Activated naive CD4-positive, alpha-beta T cell treated with anti-CD3 and anti-CD28 coated beads, Interleukin-2, amount 10 ng/mL, durations not matched to agents 7 days and 5 days (primary cell): ENCODE results near the gene LZTR1.

Experiments used
- CTCF ChIA-PET: fragments of 350-600 bp; sonication (Branson Sonifier 250); formaldehyde crosslinking; loops from one replicate; lab custom pipeline; 2021; ENCODE audit warnings: antibody characterized with exemption; lab: Charles Lee
- DNase-seq: peaks from one replicate; pipeline ENCODE4 v3.0.0-alpha.2; 2020
- H3K27ac Mint-ChIP-seq: one replicate; pipeline ENCODE4 v1.8.0; 2021; ENCODE audit warnings: mild to moderate bottlenecking, moderate library complexity, mixed read lengths
- H3K27me3 Mint-ChIP-seq: one replicate; pipeline ENCODE4 v1.8.0; 2021; ENCODE audit warnings: mild to moderate bottlenecking, mixed read lengths
- H3K36me3 Mint-ChIP-seq: one replicate; pipeline ENCODE4 v1.8.0; 2021; ENCODE audit warnings: mixed read lengths
- H3K4me1 Mint-ChIP-seq: one replicate; pipeline ENCODE4 v1.8.0; 2021; ENCODE audit warnings: mixed read lengths
- H3K4me3 Mint-ChIP-seq: one replicate; pipeline ENCODE4 v1.8.0; 2021; ENCODE audit warnings: mild to moderate bottlenecking, moderate library complexity, mixed read lengths
- H3K9me3 Mint-ChIP-seq: one replicate; pipeline ENCODE4 v1.8.0; 2021; ENCODE audit warnings: mixed read lengths

LZTR1 gene

GRCh38 chr22:21025763-21026755 lies 44.0 kb downstream of the LZTR1 start:
- H3K4me1 Mint-ChIP-seq, result peaks cover 17% of the 10 kb centered on the region
- no peak overlapping the region for H3K4me3 Mint-ChIP-seq
- CTCF ChIA-PET, result no interaction called here
- H3K9me3 Mint-ChIP-seq, result no peaks in the 10 kb centered on the region
- H3K27me3 Mint-ChIP-seq, result peaks cover 44% of the 10 kb centered on the region
- H3K27ac Mint-ChIP-seq, result peak overlapping the region; percentile 6
- no peak for DNase-seq
- H3K36me3 Mint-ChIP-seq, result no peaks in the 10 kb centered on the region

GRCh38 chr22:21026783-21027692 lies 44.9 kb downstream of the LZTR1 start:
- Mint-ChIP-seq H3K4me1 (peaks cover 17% of the 10 kb centered on the region), H3K27ac (no peak overlapping the region), H3K9me3 (no peaks in the 10 kb centered on the region), H3K4me3 (no peak overlapping the region), H3K36me3 (no peaks in the 10 kb centered on the region), H3K27me3 (peaks cover 45% of the 10 kb centered on the region)
- DNase-seq, result no peak
- CTCF ChIA-PET, result no interaction called here

- H3K36me3 Mint-ChIP-seq, result no peaks in the 10 kb centered on the region
- H3K27ac Mint-ChIP-seq, result no peak overlapping the region
- no peak overlapping the region for H3K4me3 Mint-ChIP-seq
- peaks cover 52% of the 10 kb centered on the region for H3K27me3 Mint-ChIP-seq
- CTCF ChIA-PET, result no interaction called here
- no peak for DNase-seq
- no peaks in the 10 kb centered on the region for H3K9me3 Mint-ChIP-seq
- peaks cover 17% of the 10 kb centered on the region for H3K4me1 Mint-ChIP-seq
Measured at GRCh38 chr22:21028277-21029251, 46.5 kb downstream of the LZTR1 start.

- Mint-ChIP-seq H3K36me3 (no peaks in the 10 kb centered on the region), H3K27ac (no peak overlapping the region), H3K27me3 (peaks cover 61% of the 10 kb centered on the region), H3K4me1 (peaks cover 14% of the 10 kb centered on the region), H3K4me3 (no peak overlapping the region), H3K9me3 (no peaks in the 10 kb centered on the region)
- DNase-seq, result no peak
- CTCF ChIA-PET, result no interaction called here
Measured at GRCh38 chr22:21029486-21030025, 47.5 kb downstream of the LZTR1 start.

GRCh38 chr22:21030032-21030431 lies 47.9 kb downstream of the LZTR1 start:
- no peak for DNase-seq
- Mint-ChIP-seq H3K9me3 (no peaks in the 10 kb centered on the region), H3K36me3 (no peaks in the 10 kb centered on the region), H3K4me1 (peaks cover 11% of the 10 kb centered on the region), H3K27ac (no peak overlapping the region), H3K27me3 (peaks cover 64% of the 10 kb centered on the region), H3K4me3 (no peak overlapping the region)
- CTCF ChIA-PET, result no interaction called here

- Mint-ChIP-seq H3K27me3 (peaks cover 64% of the 10 kb centered on the region), H3K9me3 (no peaks in the 10 kb centered on the region), H3K4me3 (no peak overlapping the region), H3K36me3 (no peaks in the 10 kb centered on the region), H3K4me1 (peaks cover 3% of the 10 kb centered on the region), H3K27ac (no peak overlapping the region)
- DNase-seq, result no peak
- CTCF ChIA-PET, result no interaction called here
Measured at GRCh38 chr22:21030621-21031544, 48.8 kb downstream of the LZTR1 start.

- H3K4me1 Mint-ChIP-seq, result no peaks in the 10 kb centered on the region
- no peak overlapping the region for H3K27ac Mint-ChIP-seq
- H3K9me3 Mint-ChIP-seq, result no peaks in the 10 kb centered on the region
- no peak for DNase-seq
- CTCF ChIA-PET, result no interaction called here
- H3K36me3 Mint-ChIP-seq, result no peaks in the 10 kb centered on the region
- H3K27me3 Mint-ChIP-seq, result peaks cover 66% of the 10 kb centered on the region
- H3K4me3 Mint-ChIP-seq, result no peak overlapping the region
Measured at GRCh38 chr22:21031545-21032036, 49.5 kb downstream of the LZTR1 start.

- Mint-ChIP-seq H3K4me1 (no peaks in the 10 kb centered on the region), H3K4me3 (no peak within 1 kb of the TSS), H3K27ac (no peak within 1 kb of the TSS), H3K27me3 (peaks cover 73% of the 10 kb centered on the region), H3K9me3 (no peaks in the 10 kb centered on the region), H3K36me3 (no peaks in the 10 kb centered on the region)
- CTCF ChIA-PET, result interaction anchor here (1.6 kb wide), 1 partner anchor 12 kb away, joined by 5 read pairs; no protein-coding TSS in a partner anchor
- no peak for DNase-seq
Measured at GRCh38 chr22:21032037-21032867, 50.2 kb downstream of the LZTR1 start, which contains the start of gene SLC7A4. Gene SLC7A4, minus strand, starts transcription at chr22:21032561. Its CDS starts 749 bp downstream, at chr22:21031812.

- Mint-ChIP-seq H3K36me3 (no peaks in the 10 kb centered on the region), H3K4me1 (no peaks in the 10 kb centered on the region), H3K27ac (no peak overlapping the region), H3K9me3 (no peaks in the 10 kb centered on the region), H3K27me3 (peaks cover 79% of the 10 kb centered on the region), H3K4me3 (no peak overlapping the region)
- no peak for DNase-seq
- CTCF ChIA-PET, result interaction anchor here (1.6 kb wide), 1 partner anchor 13 kb away, joined by 5 read pairs; no protein-coding TSS in a partner anchor
Measured at GRCh38 chr22:21032868-21033688, 51.0 kb downstream of the LZTR1 start.

GRCh38 chr22:21033895-21034294 lies 51.8 kb downstream of the LZTR1 start:
- no peak overlapping the region for H3K4me3 Mint-ChIP-seq
- H3K9me3 Mint-ChIP-seq, result no peaks in the 10 kb centered on the region
- no peaks in the 10 kb centered on the region for H3K4me1 Mint-ChIP-seq
- DNase-seq, result no peak
- H3K36me3 Mint-ChIP-seq, result no peaks in the 10 kb centered on the region
- H3K27me3 Mint-ChIP-seq, result peaks cover 84% of the 10 kb centered on the region
- H3K27ac Mint-ChIP-seq, result no peak overlapping the region
- CTCF ChIA-PET, result no interaction called here

GRCh38 chr22:21034989-21035388 lies 52.9 kb downstream of the LZTR1 start:
- no peak overlapping the region for H3K4me3 Mint-ChIP-seq
- H3K27me3 Mint-ChIP-seq, result peaks cover 73% of the 10 kb centered on the region
- no peaks in the 10 kb centered on the region for H3K36me3 Mint-ChIP-seq
- no peak overlapping the region for H3K27ac Mint-ChIP-seq
- DNase-seq, result no peak
- no peaks in the 10 kb centered on the region for H3K4me1 Mint-ChIP-seq
- no peaks in the 10 kb centered on the region for H3K9me3 Mint-ChIP-seq
- CTCF ChIA-PET, result no interaction called here
